GM12878 (cell line): ENCODE results near the gene TTLL7. TPM values are rescaled to one million over a fixed set of nuclear protein-coding genes. Genes with fewer than 3 reads are reported as not detected.

ENCODE experiments used
- BCL11A ChIP-seq: IDR thresholded peaks from 2 replicates; pipeline ENCODE4 v1.6.1; 2011; ENCODE audit warnings: low read depth, low read length
- CEBPB ChIP-seq, 2 experiments: fragments of 150-350 bp in 1 of 2; IDR thresholded peaks; 2 replicates each; pipeline ENCODE4 v1.6.1; 2012 to 2014; ENCODE audit warnings: low read depth in 2 of 2, low read length in 2 of 2, borderline replicate concordance in 1 of 2, inconsistent platforms in 1 of 2
- CHD1 ChIP-seq: IDR thresholded peaks from 2 replicates; pipeline ENCODE4 v1.6.1; 2012; ENCODE audit warnings: low read depth, low read length, improper control_type of control experiment
- CHD2 ChIP-seq: IDR thresholded peaks from 2 replicates; pipeline ENCODE4 v1.6.1; 2011; ENCODE audit warnings: low read depth, low read length, improper control_type of control experiment, borderline replicate concordance
- NR2F1 ChIP-seq: fragments of 450-650 bp; conservative IDR thresholded peaks from 2 replicates; pipeline ENCODE4 v1.6.1; 2017; ENCODE audit warnings: mild to moderate bottlenecking
- PAX8 ChIP-seq: fragments of 450-650 bp; IDR thresholded peaks from 2 replicates; pipeline ENCODE4 v1.6.1; 2017; ENCODE audit warnings: mild to moderate bottlenecking, moderate library complexity
- RFX5 ChIP-seq: IDR thresholded peaks from 2 replicates; pipeline ENCODE4 v1.6.1; 2011; ENCODE audit warnings: low read depth, low read length, improper control_type of control experiment
- SMAD5 ChIP-seq: IDR thresholded peaks from 2 replicates; pipeline ENCODE4 v1.6.1; 2016; ENCODE audit warnings: antibody characterized with exemption, low read depth
- TCF12 ChIP-seq: IDR thresholded peaks from 2 replicates; pipeline ENCODE4 v1.6.1; 2011; ENCODE audit warnings: low read depth, mild to moderate bottlenecking, low read length
- TCF3 ChIP-seq: IDR thresholded peaks from 2 replicates; pipeline ENCODE4 v1.6.1; 2012; ENCODE audit warnings: low read depth, mild to moderate bottlenecking, low read length, borderline replicate concordance; ENCODE audit not compliant: insufficient read depth
- TCF7 ChIP-seq: IDR thresholded peaks from 2 replicates; pipeline ENCODE4 v1.6.1; 2014; ENCODE audit warnings: antibody characterized with exemption, borderline replicate concordance
- polyA plus RNA-seq, 11 experiments: library from polyadenylated mRNA; depleted of rRNA in 4 of 11; unstranded in 6 of 11; stranded (reverse) in 5 of 11; fragments of >200 nt; fragmentation: Nextera tagmentation in 4 of 11; fragmentation: Illumina TruSeq in 1 of 11; extraction: Ambion mirVana in 4 of 11; extraction: Trizol in 1 of 11; gene quantifications; 1 replicate in 1 of 11; 2 replicates in 10 of 11; pipeline versions ENCODE4 v1.2.1 to v1.2.3, GENCODE V29; 2011 to 2016; ENCODE audit warnings: inconsistent platforms in 2 of 11, missing spikeins in 2 of 11, low read depth in 1 of 11
- total RNA-seq, 4 experiments: library from RNA; depleted of rRNA in 3 of 4; stranded (reverse); fragments of >200 nt in 3 of 4; fragmentation: Illumina TruSeq in 1 of 4; extraction: Trizol in 1 of 4; gene quantifications; 2 replicates each; pipeline versions ENCODE4 v1.2.1 to v1.2.3, GENCODE V29; 2013 to 2021
- TF ChIP-seq, protein P1 (sequence below): fragments of 450-650 bp; IDR thresholded peaks from 2 replicates; pipeline ENCODE4 v1.6.1; 2017; ENCODE audit warnings: antibody characterized with exemption, mild to moderate bottlenecking, moderate library complexity
- TF ChIP-seq, protein P2 (sequence below): IDR thresholded peaks from 2 replicates; pipeline ENCODE4 v1.6.1; 2011; ENCODE audit warnings: low read depth, mild to moderate bottlenecking, low read length, moderate library complexity, borderline replicate concordance; ENCODE audit errors: extremely low read depth
- TF ChIP-seq, protein P3 (sequence below): fragments of 450-650 bp; formaldehyde crosslinking; IDR thresholded peaks from 2 replicates; pipeline ENCODE4 v1.4.0; 2022; ENCODE audit warnings: mild to moderate bottlenecking, moderate library complexity
- TF ChIP-seq, protein P4 (sequence below): fragments of 450-650 bp; IDR thresholded peaks from 2 replicates; pipeline ENCODE4 v1.6.1; 2017; ENCODE audit warnings: low read depth, mild to moderate bottlenecking, moderate library complexity
- TF ChIP-seq, protein P5 (sequence below): IDR thresholded peaks from 2 replicates; pipeline ENCODE4 v1.6.1; 2012; ENCODE audit warnings: low read depth, low read length, improper control_type of control experiment

Gene TTLL7
- total and polyA plus RNA-seq, 10 of the 15 experiments (the other 5 are each of a cell fraction or from before 2014, with no cell fraction given) = 0.03 to 1.4 (median 0.61) TPM

DNA sequence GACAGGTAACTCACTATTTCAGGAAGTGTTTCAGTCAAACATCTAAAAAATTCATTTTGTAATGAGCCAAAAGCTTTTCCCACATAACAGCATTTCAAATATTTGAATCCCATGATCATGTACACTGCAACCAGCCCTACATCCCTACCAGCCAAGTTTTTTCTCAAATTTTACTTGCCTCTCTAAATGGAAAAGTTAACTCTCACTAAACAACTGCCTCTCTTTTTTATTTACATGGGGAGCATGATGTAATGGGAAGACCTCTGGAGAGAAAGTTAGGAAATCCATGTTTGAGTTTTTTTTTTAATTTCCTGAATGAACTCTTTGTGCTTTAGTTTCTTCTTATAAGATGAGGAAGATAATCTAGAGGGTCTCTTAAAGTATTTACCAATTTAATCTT is 70.5 kb downstream of the TTLL7 start (continued):
- TF ChIP-seq, protein P1, sequence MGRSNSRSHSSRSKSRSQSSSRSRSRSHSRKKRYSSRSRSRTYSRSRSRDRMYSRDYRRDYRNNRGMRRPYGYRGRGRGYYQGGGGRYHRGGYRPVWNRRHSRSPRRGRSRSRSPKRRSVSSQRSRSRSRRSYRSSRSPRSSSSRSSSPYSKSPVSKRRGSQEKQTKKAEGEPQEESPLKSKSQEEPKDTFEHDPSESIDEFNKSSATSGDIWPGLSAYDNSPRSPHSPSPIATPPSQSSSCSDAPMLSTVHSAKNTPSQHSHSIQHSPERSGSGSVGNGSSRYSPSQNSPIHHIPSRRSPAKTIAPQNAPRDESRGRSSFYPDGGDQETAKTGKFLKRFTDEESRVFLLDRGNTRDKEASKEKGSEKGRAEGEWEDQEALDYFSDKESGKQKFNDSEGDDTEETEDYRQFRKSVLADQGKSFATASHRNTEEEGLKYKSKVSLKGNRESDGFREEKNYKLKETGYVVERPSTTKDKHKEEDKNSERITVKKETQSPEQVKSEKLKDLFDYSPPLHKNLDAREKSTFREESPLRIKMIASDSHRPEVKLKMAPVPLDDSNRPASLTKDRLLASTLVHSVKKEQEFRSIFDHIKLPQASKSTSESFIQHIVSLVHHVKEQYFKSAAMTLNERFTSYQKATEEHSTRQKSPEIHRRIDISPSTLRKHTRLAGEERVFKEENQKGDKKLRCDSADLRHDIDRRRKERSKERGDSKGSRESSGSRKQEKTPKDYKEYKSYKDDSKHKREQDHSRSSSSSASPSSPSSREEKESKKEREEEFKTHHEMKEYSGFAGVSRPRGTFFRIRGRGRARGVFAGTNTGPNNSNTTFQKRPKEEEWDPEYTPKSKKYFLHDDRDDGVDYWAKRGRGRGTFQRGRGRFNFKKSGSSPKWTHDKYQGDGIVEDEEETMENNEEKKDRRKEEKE = no peak
- no peak for TF ChIP-seq CHD1
- TF ChIP-seq, protein P2, sequence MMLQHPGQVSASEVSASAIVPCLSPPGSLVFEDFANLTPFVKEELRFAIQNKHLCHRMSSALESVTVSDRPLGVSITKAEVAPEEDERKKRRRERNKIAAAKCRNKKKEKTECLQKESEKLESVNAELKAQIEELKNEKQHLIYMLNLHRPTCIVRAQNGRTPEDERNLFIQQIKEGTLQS = no peak
- no peak for TF ChIP-seq TCF12
- no peak for TF ChIP-seq RFX5
- no peak for TF ChIP-seq TCF3
- TF ChIP-seq NR2F1 = no peak
- no peak for TF ChIP-seq SMAD5
- TF ChIP-seq, protein P3, sequence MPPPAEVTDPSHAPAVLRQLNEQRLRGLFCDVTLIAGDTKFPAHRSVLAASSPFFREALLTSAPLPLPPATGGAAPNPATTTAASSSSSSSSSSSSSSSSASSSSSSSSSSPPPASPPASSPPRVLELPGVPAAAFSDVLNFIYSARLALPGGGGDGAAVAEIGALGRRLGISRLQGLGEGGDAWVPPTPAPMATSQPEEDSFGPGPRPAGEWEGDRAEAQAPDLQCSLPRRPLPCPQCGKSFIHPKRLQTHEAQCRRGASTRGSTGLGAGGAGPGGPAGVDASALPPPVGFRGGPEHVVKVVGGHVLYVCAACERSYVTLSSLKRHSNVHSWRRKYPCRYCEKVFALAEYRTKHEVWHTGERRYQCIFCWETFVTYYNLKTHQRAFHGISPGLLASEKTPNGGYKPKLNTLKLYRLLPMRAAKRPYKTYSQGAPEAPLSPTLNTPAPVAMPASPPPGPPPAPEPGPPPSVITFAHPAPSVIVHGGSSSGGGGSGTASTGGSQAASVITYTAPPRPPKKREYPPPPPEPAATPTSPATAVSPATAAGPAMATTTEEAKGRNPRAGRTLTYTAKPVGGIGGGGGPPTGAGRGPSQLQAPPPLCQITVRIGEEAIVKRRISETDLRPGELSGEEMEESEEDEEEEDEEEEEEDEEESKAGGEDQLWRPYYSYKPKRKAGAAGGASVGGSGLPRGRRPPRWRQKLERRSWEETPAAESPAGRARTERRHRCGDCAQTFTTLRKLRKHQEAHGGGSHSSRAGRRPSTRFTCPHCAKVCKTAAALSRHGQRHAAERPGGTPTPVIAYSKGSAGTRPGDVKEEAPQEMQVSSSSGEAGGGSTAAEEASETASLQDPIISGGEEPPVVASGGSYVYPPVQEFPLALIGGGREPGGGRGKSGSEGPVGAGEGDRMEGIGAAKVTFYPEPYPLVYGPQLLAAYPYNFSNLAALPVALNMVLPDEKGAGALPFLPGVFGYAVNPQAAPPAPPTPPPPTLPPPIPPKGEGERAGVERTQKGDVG = no peak
- no peak for TF ChIP-seq TCF7
- TF ChIP-seq, protein P4, sequence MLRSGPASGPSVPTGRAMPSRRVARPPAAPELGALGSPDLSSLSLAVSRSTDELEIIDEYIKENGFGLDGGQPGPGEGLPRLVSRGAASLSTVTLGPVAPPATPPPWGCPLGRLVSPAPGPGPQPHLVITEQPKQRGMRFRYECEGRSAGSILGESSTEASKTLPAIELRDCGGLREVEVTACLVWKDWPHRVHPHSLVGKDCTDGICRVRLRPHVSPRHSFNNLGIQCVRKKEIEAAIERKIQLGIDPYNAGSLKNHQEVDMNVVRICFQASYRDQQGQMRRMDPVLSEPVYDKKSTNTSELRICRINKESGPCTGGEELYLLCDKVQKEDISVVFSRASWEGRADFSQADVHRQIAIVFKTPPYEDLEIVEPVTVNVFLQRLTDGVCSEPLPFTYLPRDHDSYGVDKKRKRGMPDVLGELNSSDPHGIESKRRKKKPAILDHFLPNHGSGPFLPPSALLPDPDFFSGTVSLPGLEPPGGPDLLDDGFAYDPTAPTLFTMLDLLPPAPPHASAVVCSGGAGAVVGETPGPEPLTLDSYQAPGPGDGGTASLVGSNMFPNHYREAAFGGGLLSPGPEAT = no peak
- no peak for TF ChIP-seq CHD2
- no peak for TF ChIP-seq BCL11A
- no peak for TF ChIP-seq PAX8
- TF ChIP-seq CEBPB (IDR thresholded peaks at IDR 0.05; ENCODE audit: borderline replicate concordance in 1 of 2, low read depth in 2 of 2, low read length in 2 of 2) = no peak
- TF ChIP-seq, protein P5, sequence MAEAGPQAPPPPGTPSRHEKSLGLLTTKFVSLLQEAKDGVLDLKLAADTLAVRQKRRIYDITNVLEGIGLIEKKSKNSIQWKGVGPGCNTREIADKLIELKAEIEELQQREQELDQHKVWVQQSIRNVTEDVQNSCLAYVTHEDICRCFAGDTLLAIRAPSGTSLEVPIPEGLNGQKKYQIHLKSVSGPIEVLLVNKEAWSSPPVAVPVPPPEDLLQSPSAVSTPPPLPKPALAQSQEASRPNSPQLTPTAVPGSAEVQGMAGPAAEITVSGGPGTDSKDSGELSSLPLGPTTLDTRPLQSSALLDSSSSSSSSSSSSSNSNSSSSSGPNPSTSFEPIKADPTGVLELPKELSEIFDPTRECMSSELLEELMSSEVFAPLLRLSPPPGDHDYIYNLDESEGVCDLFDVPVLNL = no peak
